ENCODE measurements around the gene ALKBH2.
A peak's percentile ranks its signal among the peaks of the same experiment; 100 is the strongest.
"Not testable (repeated sequence)": the region's sequence is repeated elsewhere in the genome, so short reads cannot be mapped to it uniquely, and the experiment has no call there.

ALKBH2 gene

GRCh38 chr12:109069307-109070271 lies 23.7 kb downstream of the ALKBH2 start:
- DNase-seq (ENCODE audit: low spot score) (no peak), FAIRE-seq (no peak)

DNA sequence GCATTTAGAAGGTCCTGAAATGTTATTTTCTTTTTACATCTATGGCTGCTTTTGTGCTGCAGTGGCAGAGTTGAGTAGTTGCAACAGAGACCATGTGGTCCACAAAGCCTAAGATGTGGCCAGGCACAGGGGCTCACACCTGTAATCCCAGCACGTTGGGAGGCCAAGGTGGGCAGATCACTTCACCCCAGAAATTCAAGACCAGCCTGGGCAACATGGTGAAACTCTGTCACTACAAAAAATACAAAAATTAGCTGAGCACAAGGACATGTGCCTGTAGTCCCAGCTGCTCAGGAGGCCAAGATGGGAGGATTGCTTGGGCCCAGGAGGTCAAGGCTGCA lies 27.4 kb downstream of the ALKBH2 start:
- DNase-seq (ENCODE audit: low spot score) (no peak), FAIRE-seq (no peak)

DNA sequence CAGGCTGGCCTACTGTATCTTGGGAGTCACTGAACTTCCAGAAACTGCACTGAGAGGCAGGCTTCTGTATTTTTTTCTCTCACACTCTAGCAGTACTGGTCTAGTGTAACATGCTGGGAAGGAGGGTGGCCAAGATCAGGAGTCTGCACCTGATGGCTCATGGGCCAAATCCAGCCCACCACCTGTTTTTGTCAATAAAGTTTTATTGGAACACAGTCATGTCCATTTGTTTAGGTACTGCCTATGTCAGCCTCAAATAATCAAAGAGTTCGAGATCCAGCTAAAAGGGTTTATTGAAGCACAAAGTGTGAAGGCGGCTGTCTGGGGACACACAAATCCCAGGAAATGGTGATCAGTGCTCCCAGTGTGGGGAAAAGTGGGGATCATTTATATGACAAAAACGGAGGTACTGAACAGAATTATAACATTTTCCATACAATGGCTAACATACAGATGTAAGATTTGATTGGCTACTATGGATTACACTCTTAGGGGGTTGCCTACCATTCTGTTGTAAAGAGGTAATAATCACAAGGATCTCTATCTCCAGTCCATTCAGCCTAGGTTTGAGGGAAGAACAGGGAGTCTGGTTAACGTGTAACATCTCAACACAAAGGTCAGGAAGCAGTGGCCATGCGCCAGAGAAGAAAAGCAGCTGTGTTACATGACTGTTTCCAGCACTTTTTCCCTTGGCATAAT lies 28.0 kb downstream of the ALKBH2 start:
- FAIRE-seq (no peak), DNase-seq (ENCODE audit: low spot score) (no peak)

- DNase-seq (ENCODE audit: low spot score) (no peak), FAIRE-seq (no peak)
These were observed 29.1 kb downstream of the ALKBH2 start for GRCh38 chr12:109064143-109064542.

DNA sequence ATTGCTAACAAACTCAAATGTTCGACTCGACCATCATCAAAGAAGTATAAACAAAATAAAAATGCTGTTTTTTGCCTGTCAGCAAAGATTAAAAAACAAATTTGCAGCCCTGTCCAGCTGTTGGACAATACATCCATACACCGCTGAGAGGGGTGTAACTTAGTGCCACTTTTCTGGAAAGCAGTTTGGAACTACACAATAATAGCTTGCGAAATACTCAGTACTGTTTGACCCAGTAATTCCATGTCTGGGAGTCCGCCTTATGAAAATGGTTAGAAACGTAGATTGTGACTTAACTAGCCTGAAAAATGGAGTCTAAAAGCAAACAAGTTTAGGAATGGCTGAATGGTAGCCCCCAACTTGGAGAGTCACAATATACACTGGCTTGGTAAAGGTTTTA lies 34.5 kb downstream of the ALKBH2 start:
- FAIRE-seq (no peak), DNase-seq (ENCODE audit: low spot score) (no peak)

- FAIRE-seq = no peak
- no peak for DNase-seq (ENCODE audit: low spot score)
These were observed 35.9 kb downstream of the ALKBH2 start for GRCh38 chr12:109057376-109057775.

DNA sequence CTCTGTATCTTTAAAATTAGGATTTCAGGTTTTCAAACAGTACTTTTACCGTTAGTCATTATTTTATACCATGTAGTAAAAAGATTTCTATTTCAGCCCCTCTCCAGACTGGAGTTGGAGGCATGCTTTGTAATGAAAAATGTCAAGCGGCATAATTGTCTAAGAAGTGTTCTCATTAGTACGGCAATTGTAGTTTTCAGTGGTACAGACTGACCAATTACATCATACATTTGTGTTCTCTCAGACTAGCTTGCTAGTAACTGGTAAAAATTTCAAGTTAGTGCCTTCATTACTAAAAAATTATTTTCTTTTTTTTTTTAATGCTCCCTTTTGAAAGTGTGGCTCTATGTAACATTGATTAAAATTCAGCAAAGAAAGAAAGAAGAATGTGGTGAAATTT lies 36.4 kb downstream of the ALKBH2 start:
- no peak for FAIRE-seq
- DNase-seq (ENCODE audit: low spot score) = no peak

- FAIRE-seq = no peak
- no peak for DNase-seq (ENCODE audit: low spot score)
These were observed 38.8 kb downstream of the ALKBH2 start for GRCh38 chr12:109054520-109054919.

DNA sequence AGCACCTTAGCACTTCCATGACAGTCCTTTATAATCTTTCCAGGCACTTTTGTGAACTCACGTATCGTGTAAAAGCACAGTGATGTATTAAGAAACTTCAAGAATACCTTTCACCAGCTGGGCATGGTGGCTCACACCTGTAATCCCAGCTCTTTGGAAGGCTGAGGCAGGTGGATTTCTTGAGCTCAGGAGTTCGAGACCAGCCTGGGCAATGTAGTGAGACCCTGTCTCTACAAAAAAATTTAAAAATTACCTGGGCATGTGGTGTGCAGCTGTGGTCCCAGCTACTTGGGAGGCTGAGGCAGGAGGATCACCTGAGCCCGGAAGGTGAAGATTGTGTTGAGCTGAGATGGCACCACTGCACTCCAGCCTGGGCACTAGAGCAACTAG lies 39.2 kb downstream of the ALKBH2 start:
- FAIRE-seq; DNase-seq (ENCODE audit: low spot score): not testable (repeated sequence)

DNA sequence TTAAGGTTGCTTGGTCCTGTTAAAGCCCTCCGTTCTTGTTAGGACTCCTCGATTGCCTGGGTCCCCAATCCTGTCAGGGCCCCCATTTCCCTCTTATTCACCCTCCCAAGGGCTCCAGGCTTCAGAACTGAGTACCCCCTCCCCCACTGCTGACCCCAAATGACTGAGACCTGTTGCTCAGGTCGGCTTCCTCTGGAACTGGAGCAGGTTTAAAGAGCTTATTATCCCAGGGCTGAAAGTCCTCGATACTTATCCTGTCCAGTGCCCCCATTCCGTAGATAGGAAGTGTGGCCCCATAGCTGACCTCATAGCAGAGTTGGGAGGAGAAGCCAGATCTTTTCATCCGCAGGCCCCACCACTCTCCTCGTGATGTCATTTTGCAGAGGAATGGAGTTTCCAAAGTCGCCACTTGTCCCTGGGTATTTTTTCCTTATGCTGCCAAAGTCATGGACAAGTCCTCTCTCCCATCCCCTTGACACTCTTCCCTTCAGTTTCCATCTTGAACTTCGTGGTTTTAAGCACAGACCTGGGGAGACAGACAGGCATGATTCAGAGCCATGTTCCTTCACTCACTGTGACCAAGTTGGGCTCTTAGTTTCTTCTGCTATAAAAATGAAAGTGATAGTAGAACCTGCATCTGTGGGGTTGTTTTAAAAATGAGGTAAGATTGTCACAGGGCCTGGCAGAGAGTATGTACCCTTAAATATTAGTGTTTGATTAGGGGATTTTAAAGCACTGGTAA lies 39.7 kb downstream of the ALKBH2 start:
- FAIRE-seq (no peak), DNase-seq (ENCODE audit: low spot score) (no peak)

DNA sequence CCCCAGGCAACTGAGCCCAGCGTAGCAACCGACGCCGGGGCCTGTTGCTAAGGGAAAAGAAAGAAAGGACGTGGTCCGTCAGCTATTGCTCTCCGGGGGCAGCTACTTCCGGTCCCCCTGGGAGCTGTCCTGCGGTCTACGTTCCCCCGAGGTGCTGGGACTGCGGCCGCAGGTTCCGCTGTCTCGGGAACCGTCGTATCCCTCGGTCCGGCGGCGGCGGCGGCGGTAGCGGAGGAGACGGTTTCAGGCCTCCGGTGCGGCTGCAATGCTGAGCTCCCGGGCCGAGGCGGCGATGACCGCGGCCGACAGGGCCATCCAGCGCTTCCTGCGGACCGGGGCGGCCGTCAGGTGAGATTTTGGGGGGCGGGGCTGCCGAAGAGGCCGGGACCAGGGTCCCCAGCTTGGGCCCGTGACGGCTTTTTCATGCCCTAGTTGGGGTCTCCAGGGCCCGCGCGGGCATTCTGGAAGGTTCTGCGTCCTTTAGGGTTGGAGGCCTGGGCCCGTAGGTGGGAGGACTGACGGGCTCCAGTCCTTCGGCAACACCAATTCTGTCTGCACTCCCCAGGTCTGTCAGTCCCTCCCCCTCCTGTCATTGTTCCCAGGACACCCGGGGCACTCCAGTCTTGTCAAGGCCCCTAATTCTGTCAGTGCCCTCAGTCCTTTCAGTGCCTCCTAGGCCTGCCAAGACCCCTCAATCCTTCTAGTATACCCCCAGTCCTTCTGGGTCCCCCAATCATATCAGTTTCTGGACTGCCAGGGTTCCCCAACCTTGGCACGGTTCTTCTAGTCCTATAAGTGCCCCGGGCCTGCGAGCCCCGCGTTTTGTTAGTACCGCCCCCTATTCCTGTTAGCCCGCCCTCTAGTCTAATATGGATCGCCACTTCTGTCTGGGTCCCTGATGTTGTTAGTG lies 40.6 kb downstream of the ALKBH2 start, which contains the start of gene USP30:
Gene USP30 (plus strand): TSS at position 163 of the 910 bp plus-strand sequence. CDS start 103 bp downstream, at position 266.
- FAIRE-seq (no peak), DNase-seq (ENCODE audit: low spot score) (peak; percentile 82)

- FAIRE-seq = no peak
- no peak for DNase-seq (ENCODE audit: low spot score)
These were observed 41.2 kb downstream of the ALKBH2 start for GRCh38 chr12:109052097-109052413.

GRCh38 chr12:109049794-109050193 lies 43.5 kb downstream of the ALKBH2 start:
- not testable (repeated sequence) for FAIRE-seq

GRCh38 chr12:109048706-109049105 lies 44.6 kb downstream of the ALKBH2 start:
- not testable (repeated sequence) for DNase-seq (ENCODE audit: low spot score); FAIRE-seq

More at GRCh38 chr12:109049794-109050193, 43.5 kb downstream of the ALKBH2 start:
- not testable (repeated sequence) for DNase-seq (ENCODE audit: low spot score)

GRCh38 chr12:109047081-109047805 lies 46.0 kb downstream of the ALKBH2 start:
- no peak for DNase-seq (ENCODE audit: low spot score)
- FAIRE-seq = no peak

DNA sequence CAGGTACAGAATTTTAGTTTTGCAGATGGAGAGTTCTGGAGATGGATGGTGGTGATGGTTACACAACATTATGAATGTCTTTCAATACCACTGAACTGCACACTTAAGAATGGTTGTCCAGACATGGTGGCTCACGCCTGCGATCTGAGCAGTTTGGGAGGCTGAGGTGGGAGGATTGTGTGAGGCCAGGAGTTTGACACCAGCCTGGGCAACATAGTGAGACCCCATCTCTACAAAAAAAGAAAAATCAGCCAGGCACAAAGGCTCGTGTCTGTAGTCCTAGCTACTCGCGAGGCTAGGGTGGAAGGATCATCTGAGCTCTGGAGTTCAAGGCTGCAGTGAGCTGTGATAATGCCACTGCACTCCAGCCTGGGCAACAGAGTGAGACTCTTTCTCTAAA lies 49.0 kb downstream of the ALKBH2 start:
- no peak for FAIRE-seq
- DNase-seq (ENCODE audit: low spot score) = no peak

All from urothelium cell line (cell line).